Chondrocyte (in vitro differentiated cells): ENCODE measurements around the gene DOK1. TPM values are rescaled to one million over a fixed set of nuclear protein-coding genes. Genes with fewer than 3 reads are reported as not detected.

Source experiments
- DNase-seq: peaks from one replicate; pipeline ENCODE4 v3.0.0; 2021; ENCODE audit warnings: mixed read lengths, low spot score
- H3K27ac Mint-ChIP-seq: one replicate; pipeline ENCODE4 v1.8.0; 2021; ENCODE audit warnings: mild to moderate bottlenecking, moderate library complexity, mixed read lengths; ENCODE audit not compliant: unreplicated experiment
- H3K27me3 Mint-ChIP-seq: 2 replicates; pipeline ENCODE4 v1.8.0; 2021; ENCODE audit warnings: low read depth, mixed read lengths
- H3K36me3 Mint-ChIP-seq: 2 replicates; pipeline ENCODE4 v1.8.0; 2021; ENCODE audit warnings: low read depth, mixed read lengths
- H3K4me1 Mint-ChIP-seq: 2 replicates; pipeline ENCODE4 v1.8.0; 2021; ENCODE audit warnings: low read depth, mild to moderate bottlenecking, mixed read lengths
- H3K4me3 Mint-ChIP-seq: one replicate; pipeline ENCODE4 v1.8.0; 2021; ENCODE audit warnings: mild to moderate bottlenecking, moderate library complexity, mixed read lengths; ENCODE audit not compliant: unreplicated experiment
- H3K9me3 Mint-ChIP-seq: 2 replicates; pipeline ENCODE4 v1.8.0; 2021; ENCODE audit warnings: low read depth, mixed read lengths
- total RNA-seq: library from RNA; stranded (reverse); gene quantifications from 3 replicates; pipeline ENCODE4 v1.2.1, GENCODE V29; 2021
- TF ChIP-seq, protein P1 (sequence below): fragments of 200-600 bp; sonication (generic); IDR thresholded peaks from 2 replicates; pipeline ENCODE4 v1.5.0; 2021; ENCODE audit warnings: antibody characterized with exemption, mild to moderate bottlenecking, moderate library complexity

DOK1 gene
- total RNA-seq, 1 donor from 2014 or later: 46.0 TPM

DNA sequence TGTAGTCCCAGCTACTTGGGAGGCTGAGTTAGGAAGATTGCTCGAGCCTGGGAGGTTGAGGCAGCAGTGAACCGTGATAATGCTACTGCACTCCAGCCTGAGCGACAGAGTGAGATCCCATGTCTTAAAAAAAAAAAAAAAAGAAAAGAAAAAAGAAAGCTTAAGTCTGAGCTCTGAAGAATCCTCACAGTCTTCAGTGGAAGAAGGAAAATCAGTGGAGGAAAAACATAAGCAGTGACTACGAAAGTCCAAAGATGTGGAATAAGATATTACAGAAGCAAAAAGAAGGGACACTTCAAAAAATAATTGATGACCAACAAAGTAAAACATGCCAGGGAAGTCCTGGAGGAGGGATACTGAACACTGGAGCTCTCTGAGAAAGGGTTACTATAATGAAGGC is 44.2 kb upstream of the DOK1 start:
- TF ChIP-seq, protein P1, sequence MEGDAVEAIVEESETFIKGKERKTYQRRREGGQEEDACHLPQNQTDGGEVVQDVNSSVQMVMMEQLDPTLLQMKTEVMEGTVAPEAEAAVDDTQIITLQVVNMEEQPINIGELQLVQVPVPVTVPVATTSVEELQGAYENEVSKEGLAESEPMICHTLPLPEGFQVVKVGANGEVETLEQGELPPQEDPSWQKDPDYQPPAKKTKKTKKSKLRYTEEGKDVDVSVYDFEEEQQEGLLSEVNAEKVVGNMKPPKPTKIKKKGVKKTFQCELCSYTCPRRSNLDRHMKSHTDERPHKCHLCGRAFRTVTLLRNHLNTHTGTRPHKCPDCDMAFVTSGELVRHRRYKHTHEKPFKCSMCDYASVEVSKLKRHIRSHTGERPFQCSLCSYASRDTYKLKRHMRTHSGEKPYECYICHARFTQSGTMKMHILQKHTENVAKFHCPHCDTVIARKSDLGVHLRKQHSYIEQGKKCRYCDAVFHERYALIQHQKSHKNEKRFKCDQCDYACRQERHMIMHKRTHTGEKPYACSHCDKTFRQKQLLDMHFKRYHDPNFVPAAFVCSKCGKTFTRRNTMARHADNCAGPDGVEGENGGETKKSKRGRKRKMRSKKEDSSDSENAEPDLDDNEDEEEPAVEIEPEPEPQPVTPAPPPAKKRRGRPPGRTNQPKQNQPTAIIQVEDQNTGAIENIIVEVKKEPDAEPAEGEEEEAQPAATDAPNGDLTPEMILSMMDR: no peak
- Mint-ChIP-seq H3K27me3 (peaks cover 45% of the 10 kb centered on the region), H3K36me3 (peaks cover 6% of the 10 kb centered on the region), H3K27ac (no peak overlapping the region), H3K4me1 (peaks cover 28% of the 10 kb centered on the region), H3K4me3 (no peak overlapping the region), H3K9me3 (no peaks in the 10 kb centered on the region)
- DNase-seq: no peak

DNA sequence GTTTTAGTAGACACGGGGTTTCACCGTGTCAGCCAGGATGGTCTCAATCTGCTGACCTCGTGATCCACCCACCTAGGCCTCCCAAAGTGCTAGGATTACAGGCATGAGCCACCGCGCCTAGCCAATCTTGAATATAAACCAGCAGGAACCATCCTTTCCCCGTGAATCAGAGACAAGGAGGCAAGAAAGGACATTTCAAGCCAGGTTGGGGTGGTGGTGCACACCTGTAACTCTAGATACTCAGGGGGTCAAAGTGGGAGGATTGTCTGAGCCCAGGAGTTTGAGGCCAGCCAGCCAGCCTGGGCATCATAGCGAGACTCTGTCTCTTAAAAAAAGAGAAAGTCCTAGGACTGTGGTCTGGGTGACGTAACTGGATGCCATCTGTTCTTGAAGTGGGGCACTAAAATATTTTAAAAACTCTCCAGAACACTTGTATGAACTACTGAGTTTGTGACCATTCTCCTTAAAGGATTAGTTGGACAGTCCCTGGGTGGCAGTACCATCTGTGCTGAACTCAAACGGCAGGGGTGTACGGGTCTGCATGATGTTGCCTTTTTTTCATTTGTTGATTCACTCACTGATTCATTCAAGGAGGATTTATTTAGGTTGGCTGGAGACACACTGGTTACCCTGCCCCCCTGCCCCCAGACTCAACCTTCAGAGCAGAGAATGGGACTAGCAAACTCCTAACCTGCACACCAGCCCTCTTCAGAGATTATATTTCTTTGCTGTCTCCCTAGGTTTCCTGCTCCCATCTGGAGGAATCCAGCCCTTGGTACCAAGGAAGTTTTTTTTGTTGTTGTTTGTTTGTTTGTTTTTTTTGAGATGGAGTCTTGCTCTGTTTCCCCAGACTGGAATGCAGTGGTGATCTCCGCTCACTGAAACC is 43.2 kb upstream of the DOK1 start:
- Mint-ChIP-seq H3K36me3 (peaks cover 6% of the 10 kb centered on the region), H3K4me1 (peaks cover 21% of the 10 kb centered on the region), H3K27me3 (peaks cover 48% of the 10 kb centered on the region), H3K4me3 (no peak overlapping the region), H3K27ac (no peak overlapping the region), H3K9me3 (no peaks in the 10 kb centered on the region)
- TF ChIP-seq, protein P1: no peak
- no peak for DNase-seq

DNA sequence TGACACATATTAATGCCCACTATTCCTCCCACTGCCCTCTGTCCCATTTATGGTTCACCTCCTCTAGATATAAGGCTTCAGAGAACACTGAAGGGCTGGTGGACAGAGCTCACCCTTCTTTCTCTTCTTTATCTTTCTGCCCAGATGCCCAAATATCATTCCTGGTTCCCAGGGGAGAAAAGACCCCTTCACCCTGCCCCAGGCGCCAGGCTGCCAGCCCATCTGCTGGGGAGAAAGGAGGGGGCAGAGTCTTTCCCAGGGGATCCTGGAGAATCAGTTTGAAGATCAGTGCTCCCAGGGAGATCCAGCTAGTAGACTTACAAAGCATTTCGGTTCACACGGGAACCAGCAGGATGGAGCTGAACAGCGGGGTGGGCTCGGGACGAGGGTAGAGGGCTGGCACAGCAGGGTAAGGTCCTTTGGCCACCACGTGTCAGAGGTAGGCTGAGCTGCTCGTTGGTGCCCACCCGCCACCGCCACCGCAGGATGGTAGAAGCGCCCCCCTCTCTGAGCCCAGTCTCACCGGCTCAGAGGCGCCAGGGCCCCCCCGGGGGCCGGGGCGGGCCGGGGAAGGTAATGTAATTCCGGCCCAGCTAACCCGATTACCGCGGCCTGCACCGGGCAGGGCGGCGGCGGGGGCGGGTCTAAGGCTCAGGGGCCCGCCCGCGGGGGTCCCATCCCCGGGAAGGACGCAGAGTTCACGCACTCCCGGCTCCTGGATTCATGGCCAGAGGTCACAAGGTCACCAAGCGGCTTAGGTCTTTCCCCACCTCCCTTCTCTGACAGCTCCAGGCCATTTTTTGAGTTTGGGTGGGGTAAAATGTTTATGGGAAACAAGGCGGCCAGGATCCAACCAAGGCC is 41.5 kb upstream of the DOK1 start:
- DNase-seq: peak; percentile 66
- Mint-ChIP-seq H3K27ac (no peak overlapping the region), H3K4me1 (peaks cover 13% of the 10 kb centered on the region), H3K36me3 (peaks cover 1% of the 10 kb centered on the region), H3K4me3 (no peak overlapping the region), H3K27me3 (peaks cover 63% of the 10 kb centered on the region), H3K9me3 (no peaks in the 10 kb centered on the region)
- TF ChIP-seq, protein P1: no peak

DNA sequence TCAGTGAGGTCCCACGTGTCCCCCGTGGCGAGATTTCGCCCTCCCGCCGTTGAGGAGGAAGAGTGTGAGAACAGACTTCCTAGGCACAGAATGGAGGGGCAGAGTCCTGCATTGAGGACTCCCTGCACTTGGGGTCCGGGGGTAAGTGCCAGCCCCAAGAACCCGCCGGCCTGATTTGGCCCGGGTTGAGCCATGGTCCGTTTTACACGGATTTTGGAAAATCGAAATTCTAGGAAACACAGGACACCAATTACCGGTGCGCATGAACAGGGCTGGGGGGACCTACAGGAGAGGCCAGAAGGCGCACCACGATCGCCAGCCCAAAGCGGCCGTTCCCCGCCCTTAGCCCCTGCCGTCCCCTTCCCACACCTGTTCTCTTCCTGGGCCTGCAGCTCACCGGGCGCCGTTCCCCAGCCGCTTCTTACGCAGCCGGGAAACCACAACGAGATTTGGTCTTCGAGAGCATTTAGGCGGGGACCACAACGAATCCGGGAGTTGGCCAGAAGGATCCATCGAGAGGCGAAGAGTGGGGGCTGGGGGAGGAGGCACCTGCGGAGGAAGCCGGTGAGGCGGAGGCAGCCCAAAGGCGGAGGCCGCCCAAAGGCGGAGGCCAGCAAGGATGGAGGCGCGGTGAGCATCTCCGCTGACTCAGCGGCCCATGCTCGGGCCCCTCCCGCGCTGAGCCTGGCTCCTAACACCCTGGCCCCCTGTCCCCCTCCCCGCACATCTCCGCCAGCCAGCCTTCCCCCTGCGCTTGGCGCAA is 40.7 kb upstream of the DOK1 start:
- peak; percentile 69 for DNase-seq
- Mint-ChIP-seq H3K4me3 (no peak overlapping the region), H3K27me3 (peaks cover 66% of the 10 kb centered on the region), H3K27ac (no peak overlapping the region), H3K9me3 (no peaks in the 10 kb centered on the region), H3K36me3 (no peaks in the 10 kb centered on the region), H3K4me1 (peaks cover 7% of the 10 kb centered on the region)
- TF ChIP-seq, protein P1: no peak
